A549 (cell line): ENCODE results near the gene MRM3.

Experiments
- CBX2 ChIP-seq: fragments of 200-600 bp; sonication (generic); IDR thresholded peaks from 2 replicates; pipeline ENCODE4 v1.6.1; 2016; ENCODE audit warnings: low read depth, mild to moderate bottlenecking, borderline replicate concordance
- CTCF ChIP-seq: fragments of >200 bp; sonication (Bioruptor Twin); formaldehyde crosslinking; IDR thresholded peaks from 3 replicates; pipeline ENCODE4 v1.5.1; 2016
- ELK1 ChIP-seq: fragments of 150-350 bp; IDR thresholded peaks from 2 replicates; pipeline ENCODE4 v1.6.1; 2014; ENCODE audit warnings: low read depth, mild to moderate bottlenecking, low read length
- JUN ChIP-seq, 2 experiments: fragments of >200 bp; sonication (Bioruptor Twin); formaldehyde crosslinking; IDR thresholded peaks; 2 replicates in 1 of 2; 3 replicates in 1 of 2; pipeline ENCODE4 v1.6.1; 2016 to 2017
- KDM1A ChIP-seq: fragments of 200-600 bp; sonication (generic); IDR thresholded peaks from 2 replicates; pipeline ENCODE4 v1.6.1; 2016; ENCODE audit warnings: low read depth, mild to moderate bottlenecking
- POLR2A ChIP-seq: IDR thresholded peaks from 2 replicates; pipeline ENCODE4 v1.6.1; 2012; ENCODE audit warnings: mild to moderate bottlenecking, low read length
- REST ChIP-seq: fragments of 200-600 bp; sonication (generic); IDR thresholded peaks from 2 replicates; pipeline ENCODE4 v1.6.1; 2016; ENCODE audit warnings: antibody characterized with exemption, mild to moderate bottlenecking, moderate library complexity

- TF ChIP-seq CBX2 (no peak), REST (no peak), KDM1A (no peak), CTCF (no peak), ELK1 (no peak), POLR2A (no peak), JUN (IDR thresholded peaks at IDR 0.05) (no peak)
These were observed 22.6 kb downstream of the MRM3 start for GRCh38 chr17:804541-805435.
